Effector memory CD4-positive, alpha-beta T cell (primary cell): ENCODE data around the gene ITIH5.

ENCODE experiments used
- DNase-seq, 3 donors: peaks; one replicate each; pipeline ENCODE4 v3.0.0-alpha.2; 2020
- H3K27ac ChIP-seq: 2 replicates; pipeline ENCODE4 v1.7.0; 2013; ENCODE audit warnings: mild to moderate bottlenecking, low read length, moderate library complexity; ENCODE audit not compliant: insufficient read depth, poor library complexity, severe bottlenecking
- H3K27me3 ChIP-seq: replicated peaks from 2 replicates; pipeline ENCODE4 v1.7.0; 2013; ENCODE audit warnings: mild to moderate bottlenecking, low read length; ENCODE audit not compliant: insufficient read depth, control insufficient read depth, poor library complexity, severe bottlenecking
- H3K36me3 ChIP-seq: 2 replicates; pipeline ENCODE4 v1.7.0; 2013; ENCODE audit warnings: mild to moderate bottlenecking, low read length, moderate library complexity; ENCODE audit not compliant: control insufficient read depth, insufficient read depth
- H3K4me1 ChIP-seq: 2 replicates; pipeline ENCODE4 v1.7.0; 2013; ENCODE audit warnings: low read length, mild to moderate bottlenecking; ENCODE audit not compliant: control insufficient read depth, insufficient read depth, poor library complexity, severe bottlenecking
- H3K4me3 ChIP-seq: 2 replicates; pipeline ENCODE4 v1.7.0; 2013; ENCODE audit warnings: low read length, low read depth, mild to moderate bottlenecking; ENCODE audit not compliant: insufficient read depth, poor library complexity, severe bottlenecking
- H3K9me3 ChIP-seq: 2 replicates; pipeline ENCODE4 v1.7.0; 2013; ENCODE audit warnings: mild to moderate bottlenecking, low read length, moderate library complexity; ENCODE audit not compliant: control insufficient read depth

The ITIH5 gene

GRCh38 chr10:7559386-7559785, 107.4 kb downstream of the ITIH5 start:
- Histone ChIP-seq H3K9me3 (no peaks in the 10 kb centered on the region), H3K4me1 (no peaks in the 10 kb centered on the region), H3K4me3 (no peak overlapping the region), H3K36me3 (no peaks in the 10 kb centered on the region), H3K27ac (no peak overlapping the region), H3K27me3 (no peaks in the 10 kb centered on the region)
- no peak for DNase-seq

GRCh38 chr10:7558036-7558435, 108.7 kb downstream of the ITIH5 start:
- DNase-seq, result no peak
- H3K36me3 ChIP-seq, result no peaks in the 10 kb centered on the region
- H3K9me3 ChIP-seq, result no peaks in the 10 kb centered on the region
- no peak overlapping the region for H3K4me3 ChIP-seq
- H3K4me1 ChIP-seq, result no peaks in the 10 kb centered on the region
- H3K27ac ChIP-seq, result no peak overlapping the region
- no peaks in the 10 kb centered on the region for H3K27me3 ChIP-seq

- Histone ChIP-seq H3K27ac (no peak overlapping the region), H3K9me3 (no peaks in the 10 kb centered on the region), H3K4me3 (no peak overlapping the region), H3K36me3 (no peaks in the 10 kb centered on the region), H3K27me3 (no peaks in the 10 kb centered on the region), H3K4me1 (no peaks in the 10 kb centered on the region)
- no peak for DNase-seq
Observed at GRCh38 chr10:7553531-7553930, 113.2 kb downstream of the ITIH5 start.

GRCh38 chr10:7551950-7552716, 114.6 kb downstream of the ITIH5 start:
- Histone ChIP-seq H3K4me1 (no peaks in the 10 kb centered on the region), H3K9me3 (no peaks in the 10 kb centered on the region), H3K4me3 (no peak overlapping the region), H3K27ac (no peak overlapping the region), H3K36me3 (no peaks in the 10 kb centered on the region), H3K27me3 (no peaks in the 10 kb centered on the region)
- DNase-seq, result no peak

GRCh38 chr10:7551289-7551688, 115.5 kb downstream of the ITIH5 start:
- no peak for DNase-seq
- Histone ChIP-seq H3K27me3 (no peaks in the 10 kb centered on the region), H3K4me1 (no peaks in the 10 kb centered on the region), H3K9me3 (no peaks in the 10 kb centered on the region), H3K27ac (no peak overlapping the region), H3K4me3 (no peak overlapping the region), H3K36me3 (no peaks in the 10 kb centered on the region)

- DNase-seq, result no peak
- Histone ChIP-seq H3K4me3 (no peak overlapping the region), H3K4me1 (no peaks in the 10 kb centered on the region), H3K27me3 (no peaks in the 10 kb centered on the region), H3K9me3 (no peaks in the 10 kb centered on the region), H3K36me3 (no peaks in the 10 kb centered on the region), H3K27ac (no peak overlapping the region)
Observed at GRCh38 chr10:7550013-7550412, 116.8 kb downstream of the ITIH5 start.

GRCh38 chr10:7547829-7548228, 118.9 kb downstream of the ITIH5 start:
- no peaks in the 10 kb centered on the region for H3K9me3 ChIP-seq
- no peaks in the 10 kb centered on the region for H3K36me3 ChIP-seq
- DNase-seq, result no peak
- H3K4me1 ChIP-seq, result no peaks in the 10 kb centered on the region
- no peaks in the 10 kb centered on the region for H3K27me3 ChIP-seq
- no peak overlapping the region for H3K4me3 ChIP-seq
- no peak overlapping the region for H3K27ac ChIP-seq

GRCh38 chr10:7547206-7547605, 119.6 kb downstream of the ITIH5 start:
- Histone ChIP-seq H3K4me3 (no peak overlapping the region), H3K27me3 (no peaks in the 10 kb centered on the region), H3K27ac (no peak overlapping the region), H3K9me3 (no peaks in the 10 kb centered on the region), H3K36me3 (no peaks in the 10 kb centered on the region), H3K4me1 (no peaks in the 10 kb centered on the region)
- DNase-seq, result no peak

GRCh38 chr10:7546385-7546967, 120.3 kb downstream of the ITIH5 start:
- H3K36me3 ChIP-seq, result no peaks in the 10 kb centered on the region
- no peaks in the 10 kb centered on the region for H3K27me3 ChIP-seq
- no peak overlapping the region for H3K27ac ChIP-seq
- no peak for DNase-seq
- H3K4me1 ChIP-seq, result no peaks in the 10 kb centered on the region
- no peak overlapping the region for H3K4me3 ChIP-seq
- H3K9me3 ChIP-seq, result no peaks in the 10 kb centered on the region

GRCh38 chr10:7545792-7546191, 121.0 kb downstream of the ITIH5 start:
- H3K27ac ChIP-seq, result no peak overlapping the region
- H3K27me3 ChIP-seq, result no peaks in the 10 kb centered on the region

More at GRCh38 chr10:7545792-7546191, 121.0 kb downstream of the ITIH5 start:
- DNase-seq, result no peak
- Histone ChIP-seq H3K9me3 (no peaks in the 10 kb centered on the region), H3K4me3 (no peak overlapping the region), H3K36me3 (no peaks in the 10 kb centered on the region), H3K4me1 (no peaks in the 10 kb centered on the region)
